Measurements from ENCODE around the gene CHAC1. TPM values are rescaled to one million over a fixed set of nuclear protein-coding genes. Genes with fewer than 3 reads are reported as not detected.

CHAC1 gene
- total and polyA plus RNA-seq, 2 donors (not counting 1 experiment from before 2014, with no cell fraction given): 7.5 to 62.6 TPM

GRCh38 chr15:40991355-40991754, 38.1 kb downstream of the CHAC1 start:
- Histone ChIP-seq H3K4me1 (ENCODE audit: control insufficient read depth, extremely low read depth, insufficient read depth, low read length) (peaks cover 9% of the 10 kb centered on the region), H3K27ac (ENCODE audit: insufficient read depth, low read length) (no peak overlapping the region), H2AFZ (ENCODE audit: low read length) (no peak overlapping the region), H4K20me1 (ENCODE audit: control insufficient read depth, extremely low read depth, insufficient read depth, low read length) (no peaks in the 10 kb centered on the region), H3K79me2 (ENCODE audit: control insufficient read depth, insufficient read depth, low read length) (no peaks in the 10 kb centered on the region), H3K4me3 (replicated peaks in 1 of 4; ENCODE audit: control extremely low read depth in 1 of 4, insufficient read depth in 1 of 4, low read depth in 3 of 4, low read length in 4 of 4) (no peak overlapping the region), H3K9ac (ENCODE audit: insufficient read depth, low read length) (no peak overlapping the region), H3K36me3 (ENCODE audit: control insufficient read depth, insufficient read depth, low read length) (peaks cover 4% of the 10 kb centered on the region), H3K9me3 (ENCODE audit: control insufficient read depth, insufficient read depth, low read depth, low read length) (no peaks in the 10 kb centered on the region), H3K4me2 (ENCODE audit: extremely low read depth, insufficient read depth, low read length) (no peak overlapping the region), H3K27me3 (ENCODE audit: control insufficient read depth, insufficient read depth, low read length) (no peaks in the 10 kb centered on the region)
- no peak for TF ChIP-seq EZH2 (IDR thresholded peaks at IDR 0.05; ENCODE audit: low read length, missing control alignments)
- TF ChIP-seq CTCF (conservative IDR thresholded peaks at IDR 0.05 in 1 of 2, IDR thresholded peaks at IDR 0.05 in 1 of 2; ENCODE audit: low read depth in 1 of 2, low read length in 2 of 2): no peak
- no peak for DNase-seq (ENCODE audit: low read depth in 2 of 2)

GRCh38 chr15:40992241-40992741, 39.0 kb downstream of the CHAC1 start:
- Histone ChIP-seq H3K4me1 (ENCODE audit: control insufficient read depth, extremely low read depth, insufficient read depth, low read length) (peaks cover 9% of the 10 kb centered on the region), H3K27ac (ENCODE audit: insufficient read depth, low read length) (no peak overlapping the region), H3K27me3 (ENCODE audit: control insufficient read depth, insufficient read depth, low read length) (no peaks in the 10 kb centered on the region), H2AFZ (ENCODE audit: low read length) (no peak overlapping the region), H4K20me1 (ENCODE audit: control insufficient read depth, extremely low read depth, insufficient read depth, low read length) (no peaks in the 10 kb centered on the region), H3K79me2 (ENCODE audit: control insufficient read depth, insufficient read depth, low read length) (no peaks in the 10 kb centered on the region), H3K36me3 (ENCODE audit: control insufficient read depth, insufficient read depth, low read length) (peaks cover 4% of the 10 kb centered on the region), H3K4me2 (ENCODE audit: extremely low read depth, insufficient read depth, low read length) (no peak overlapping the region), H3K9ac (ENCODE audit: insufficient read depth, low read length) (no peak overlapping the region), H3K9me3 (ENCODE audit: control insufficient read depth, insufficient read depth, low read depth, low read length) (no peaks in the 10 kb centered on the region), H3K4me3 (replicated peaks in 1 of 4; ENCODE audit: control extremely low read depth in 1 of 4, insufficient read depth in 1 of 4, low read depth in 3 of 4, low read length in 4 of 4) (no peak overlapping the region)
- TF ChIP-seq EZH2 (IDR thresholded peaks at IDR 0.05; ENCODE audit: low read length, missing control alignments) (no peak), CTCF (conservative IDR thresholded peaks at IDR 0.05 in 1 of 2, IDR thresholded peaks at IDR 0.05 in 1 of 2; ENCODE audit: low read depth in 1 of 2, low read length in 2 of 2) (no peak)
- peak; percentile 36 to 63 for DNase-seq (ENCODE audit: low read depth in 2 of 2)

DNA sequence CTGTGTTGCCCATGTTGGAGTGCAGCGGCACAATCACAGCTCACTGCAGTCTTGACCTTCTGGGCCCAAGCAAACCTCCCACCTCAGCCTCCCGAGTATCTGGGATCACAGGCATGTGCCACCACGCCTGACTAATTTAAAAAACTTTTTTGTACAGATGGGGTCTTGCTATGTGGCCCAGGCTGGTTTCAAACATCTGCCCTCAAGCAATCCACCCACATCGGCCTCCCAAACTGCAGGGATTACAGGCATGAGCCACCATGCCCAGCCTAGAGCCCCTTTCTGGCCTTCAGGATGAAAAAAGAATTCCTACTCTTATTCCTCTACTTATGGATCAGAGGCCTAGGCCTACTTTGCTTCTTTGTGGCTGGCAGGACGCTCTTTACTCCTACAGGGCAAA, 39.6 kb downstream of the CHAC1 start:
- no peak for DNase-seq (ENCODE audit: low read depth in 2 of 2)
- no peak overlapping the region for H3K9ac ChIP-seq (ENCODE audit: insufficient read depth, low read length)

More for the DNA sequence above, 39.6 kb downstream of the CHAC1 start:
- Histone ChIP-seq H3K79me2 (ENCODE audit: control insufficient read depth, insufficient read depth, low read length) (no peaks in the 10 kb centered on the region), H3K9me3 (ENCODE audit: control insufficient read depth, insufficient read depth, low read depth, low read length) (no peaks in the 10 kb centered on the region), H3K27me3 (ENCODE audit: control insufficient read depth, insufficient read depth, low read length) (no peaks in the 10 kb centered on the region), H3K36me3 (ENCODE audit: control insufficient read depth, insufficient read depth, low read length) (peaks cover 4% of the 10 kb centered on the region), H3K4me3 (replicated peaks in 1 of 4; ENCODE audit: control extremely low read depth in 1 of 4, insufficient read depth in 1 of 4, low read depth in 3 of 4, low read length in 4 of 4) (no peak overlapping the region), H2AFZ (ENCODE audit: low read length) (no peak overlapping the region), H4K20me1 (ENCODE audit: control insufficient read depth, extremely low read depth, insufficient read depth, low read length) (no peaks in the 10 kb centered on the region), H3K4me1 (ENCODE audit: control insufficient read depth, extremely low read depth, insufficient read depth, low read length) (peaks cover 9% of the 10 kb centered on the region), H3K4me2 (ENCODE audit: extremely low read depth, insufficient read depth, low read length) (no peak overlapping the region), H3K27ac (ENCODE audit: insufficient read depth, low read length) (peak overlapping the region; percentile 38)
- TF ChIP-seq EZH2 (IDR thresholded peaks at IDR 0.05; ENCODE audit: low read length, missing control alignments): no peak
- no peak for TF ChIP-seq CTCF (conservative IDR thresholded peaks at IDR 0.05 in 1 of 2, IDR thresholded peaks at IDR 0.05 in 1 of 2; ENCODE audit: low read depth in 1 of 2, low read length in 2 of 2)

All from fibroblast of lung (primary cell).